ENCODE data around the gene TMEM132E. TPM values are rescaled to one million over a fixed set of nuclear protein-coding genes. Genes with fewer than 3 reads are reported as not detected.

The TMEM132E gene
- total RNA-seq, 1 experiment from 2014 or later: 0.04 TPM

- no peak for DNase-seq (ENCODE audit: low spot score)
- Histone ChIP-seq H3K27ac (ENCODE audit: low read depth, low read length, poor library complexity, severe bottlenecking) (no peak overlapping the region), H3K27me3 (replicated peaks; ENCODE audit: insufficient read depth, low read depth, low read length, poor library complexity) (no peaks in the 10 kb centered on the region), H3K9me3 (ENCODE audit: low read depth, low read length, poor library complexity, severe bottlenecking) (no peaks in the 10 kb centered on the region), H3K4me3 (ENCODE audit: low read depth, low read length, poor library complexity, severe bottlenecking) (no peak overlapping the region), H3K36me3 (ENCODE audit: insufficient read depth, low read length, poor library complexity, severe bottlenecking) (no peaks in the 10 kb centered on the region), H3K4me1 (ENCODE audit: insufficient read depth, low read length, poor library complexity, severe bottlenecking) (no peaks in the 10 kb centered on the region)
- ChIA-PET POLR2A (ENCODE audit: low non-redundant PET) (no interaction called here), CTCF (no interaction called here)
- no peak for TF ChIP-seq CTCF (conservative IDR thresholded peaks at IDR 0.05; ENCODE audit: low read depth, low read length)
- no peak for TF ChIP-seq EZH2 (IDR thresholded peaks at IDR 0.05; ENCODE audit: borderline replicate concordance, low read depth, low read length, poor library complexity, severe bottlenecking)
- BruUV-seq (replicated peaks): no TSS peak
- intact Hi-C loops (cut with micrococcal nuclease; ENCODE audit: unreplicated experiment): no loop called here
Measured at GRCh38 chr17:34626121-34626681, 46.8 kb downstream of the TMEM132E start.

- CTCF ChIA-PET: no interaction called here
- no peaks in the 10 kb centered on the region for H3K36me3 ChIP-seq (ENCODE audit: insufficient read depth, low read length, poor library complexity, severe bottlenecking)
- TF ChIP-seq EZH2 (IDR thresholded peaks at IDR 0.05; ENCODE audit: borderline replicate concordance, low read depth, low read length, poor library complexity, severe bottlenecking) (no peak), CTCF (conservative IDR thresholded peaks at IDR 0.05; ENCODE audit: low read depth, low read length) (no peak)
- H3K27me3 ChIP-seq (replicated peaks; ENCODE audit: insufficient read depth, low read depth, low read length, poor library complexity): no peaks in the 10 kb centered on the region
- no TSS peak for BruUV-seq (replicated peaks)
- intact Hi-C loops (cut with micrococcal nuclease; ENCODE audit: unreplicated experiment): no loop called here
- H3K4me3 ChIP-seq (ENCODE audit: low read depth, low read length, poor library complexity, severe bottlenecking): no peak overlapping the region
- POLR2A ChIA-PET (ENCODE audit: low non-redundant PET): no interaction called here
- no peak for DNase-seq (ENCODE audit: low spot score)
- no peak overlapping the region for H3K27ac ChIP-seq (ENCODE audit: low read depth, low read length, poor library complexity, severe bottlenecking)
- H3K9me3 ChIP-seq (ENCODE audit: low read depth, low read length, poor library complexity, severe bottlenecking): no peaks in the 10 kb centered on the region
- H3K4me1 ChIP-seq (ENCODE audit: insufficient read depth, low read length, poor library complexity, severe bottlenecking): no peaks in the 10 kb centered on the region
Measured at GRCh38 chr17:34628879-34629278, 49.5 kb downstream of the TMEM132E start.

GRCh38 chr17:34633351-34633750 is 54.0 kb downstream of the TMEM132E start:
- intact Hi-C loops (cut with micrococcal nuclease; ENCODE audit: unreplicated experiment): no loop called here

More at GRCh38 chr17:34633351-34633750, 54.0 kb downstream of the TMEM132E start:
- CTCF ChIA-PET: no interaction called here
- BruUV-seq (replicated peaks): no TSS peak
- Histone ChIP-seq H3K36me3 (ENCODE audit: insufficient read depth, low read length, poor library complexity, severe bottlenecking) (no peaks in the 10 kb centered on the region), H3K27ac (ENCODE audit: low read depth, low read length, poor library complexity, severe bottlenecking) (no peak overlapping the region), H3K9me3 (ENCODE audit: low read depth, low read length, poor library complexity, severe bottlenecking) (no peaks in the 10 kb centered on the region), H3K4me3 (ENCODE audit: low read depth, low read length, poor library complexity, severe bottlenecking) (no peak overlapping the region), H3K4me1 (ENCODE audit: insufficient read depth, low read length, poor library complexity, severe bottlenecking) (no peaks in the 10 kb centered on the region), H3K27me3 (replicated peaks; ENCODE audit: insufficient read depth, low read depth, low read length, poor library complexity) (no peaks in the 10 kb centered on the region)
- no peak for DNase-seq (ENCODE audit: low spot score)
- no peak for TF ChIP-seq CTCF (conservative IDR thresholded peaks at IDR 0.05; ENCODE audit: low read depth, low read length)
- TF ChIP-seq EZH2 (IDR thresholded peaks at IDR 0.05; ENCODE audit: borderline replicate concordance, low read depth, low read length, poor library complexity, severe bottlenecking): no peak
- POLR2A ChIA-PET (ENCODE audit: low non-redundant PET): no interaction called here
